HepG2 (cell line): Measurements from ENCODE around the gene KIF15. TPM values are rescaled to one million over a fixed set of nuclear protein-coding genes. Genes with fewer than 3 reads are reported as not detected.

Experiments
- MAFF ChIP-seq: IDR thresholded peaks from 2 replicates; pipeline ENCODE4 v1.6.1; 2011; ENCODE audit warnings: low read depth, low read length, improper control_type of control experiment
- NR1H2 ChIP-seq: sonication (generic); formaldehyde crosslinking; IDR thresholded peaks from 2 replicates; pipeline ENCODE4 v1.8.1; 2022; ENCODE audit warnings: low read depth, missing genetic modification reagents, borderline replicate concordance
- PBX3 ChIP-seq: sonication (generic); formaldehyde crosslinking; IDR thresholded peaks from 2 replicates; pipeline ENCODE4 v1.8.1; 2023; ENCODE audit warnings: missing genetic modification reagents, inconsistent platforms, borderline replicate concordance
- PHF20 ChIP-seq: sonication (generic); formaldehyde crosslinking; IDR thresholded peaks from 2 replicates; pipeline ENCODE4 v1.5.0; 2020; ENCODE audit warnings: mild to moderate bottlenecking, missing genetic modification reagents
- SCMH1 ChIP-seq: sonication (generic); formaldehyde crosslinking; IDR thresholded peaks from 2 replicates; pipeline ENCODE4 v1.9.0; 2021; ENCODE audit warnings: missing genetic modification reagents, mild to moderate bottlenecking, borderline replicate concordance
- SNRNP70 ChIP-seq: fragments of 200-400 bp; formaldehyde crosslinking; IDR thresholded peaks from 2 replicates; pipeline ENCODE4 v1.6.1; 2017; ENCODE audit warnings: mild to moderate bottlenecking, low read depth, low read length, moderate library complexity
- TFE3 ChIP-seq: IDR thresholded peaks from 2 replicates; pipeline ENCODE4 v1.6.1; 2016
- ZFP90 ChIP-seq: sonication (generic); formaldehyde crosslinking; IDR thresholded peaks from 2 replicates; pipeline ENCODE4 v1.8.0; 2022; ENCODE audit warnings: missing genetic modification reagents, mild to moderate bottlenecking, inconsistent platforms, borderline replicate concordance
- ZNF10 ChIP-seq: sonication (generic); formaldehyde crosslinking; IDR thresholded peaks from 2 replicates; pipeline ENCODE4 v1.4.0; 2020; ENCODE audit warnings: mild to moderate bottlenecking, low read depth, missing genetic modification reagents, borderline replicate concordance
- ZNF280D ChIP-seq: sonication (generic); formaldehyde crosslinking; IDR thresholded peaks from 2 replicates; pipeline ENCODE4 v1.5.1; 2020; ENCODE audit warnings: mild to moderate bottlenecking, missing genetic modification reagents
- ZNF546 ChIP-seq: sonication (generic); formaldehyde crosslinking; conservative IDR thresholded peaks from 2 replicates; pipeline ENCODE4 v1.8.1; 2023; ENCODE audit warnings: mild to moderate bottlenecking, missing genetic modification reagents
- ZNF646 ChIP-seq: sonication (generic); formaldehyde crosslinking; IDR thresholded peaks from 2 replicates; pipeline ENCODE4 v1.9.0; 2021; ENCODE audit warnings: mild to moderate bottlenecking, missing genetic modification reagents
- polyA plus RNA-seq, 8 experiments: library from polyadenylated mRNA; depleted of rRNA in 3 of 8; stranded (reverse) in 7 of 8; unstranded in 1 of 8; fragments of >200 nt; fragmentation: Illumina TruSeq in 4 of 8; extraction: Trizol in 4 of 8; gene quantifications; 2 replicates each; pipeline versions ENCODE4 v1.2.1 to v1.2.3, GENCODE V29; 2011 to 2016; ENCODE audit warnings: low read depth in 4 of 8, missing spikeins in 1 of 8, mixed read lengths in 1 of 8; ENCODE audit not compliant: insufficient read depth in 1 of 8
- total RNA-seq, 5 experiments: library from RNA; depleted of rRNA; stranded (reverse); fragments of >200 nt; fragmentation: Illumina TruSeq; extraction: Trizol; gene quantifications; 2 replicates each; pipeline ENCODE4 v1.2.3, GENCODE V29; 2016; ENCODE audit warnings: low read depth in 1 of 5

KIF15 gene
- total and polyA plus RNA-seq, 2 of the 13 experiments (the other 11 are each of a cell fraction or from before 2014, with no cell fraction given): 4.8 to 33.8 TPM

- TF ChIP-seq PHF20 (CRISPR knock-in tag): peak; percentile 71; the same call in 1 of the 2 replicates
- no peak for TF ChIP-seq ZNF280D (CRISPR knock-in tag)
- TF ChIP-seq ZNF646: no peak
- TF ChIP-seq ZFP90 (CRISPR knock-in tag): 0 out of 2 replicates have a peak, but pooled peaks have one; percentile 35
- no peak for TF ChIP-seq MAFF
- no peak for TF ChIP-seq NR1H2 (CRISPR knock-in tag)
- TF ChIP-seq SNRNP70: no peak
- no peak for TF ChIP-seq SCMH1
- no peak for TF ChIP-seq PBX3
- TF ChIP-seq TFE3 (CRISPR knock-in tag): peak; percentile 82
- no peak for TF ChIP-seq ZNF546 (CRISPR knock-in tag)
- TF ChIP-seq ZNF10 (CRISPR knock-in tag): no peak
Observed at GRCh38 chr3:44861412-44862225, 100.0 kb downstream of the KIF15 start, which contains the start of gene TMEM42 (continued).
